BE2C (cell line): ENCODE measurements around the gene ARRDC4.
"Not testable (repeated sequence)": the region's sequence is repeated elsewhere in the genome, so short reads cannot be mapped to it uniquely, and the experiment has no call there.

Experiments used
- DNase-seq: peaks from one replicate; pipeline ENCODE4 v3.0.0-alpha.2; 2020
- H3K27me3 ChIP-seq: fragments of 250-450 bp; sonication (Bioruptor Pico); 2 replicates; pipeline ENCODE4 v1.5.1; 2020; ENCODE audit warnings: mild to moderate bottlenecking
- H3K36me3 ChIP-seq: fragments of 250-450 bp; sonication (Bioruptor Pico); 2 replicates; pipeline ENCODE4 v1.5.1; 2020; ENCODE audit warnings: mild to moderate bottlenecking
- H3K4me1 ChIP-seq: fragments of 250-450 bp; sonication (Bioruptor Pico); 2 replicates; pipeline ENCODE4 v1.5.1; 2020
- H3K4me3 ChIP-seq: 2 replicates; pipeline ENCODE4 v1.5.1; 2011; ENCODE audit warnings: low read depth, low read length
- H3K9me3 ChIP-seq: fragments of 250-450 bp; sonication (Bioruptor Pico); 2 replicates; pipeline ENCODE4 v1.5.1; 2020
- TF ChIP-seq, protein P1 (sequence below): IDR thresholded peaks from 2 replicates; pipeline ENCODE4 v1.5.1; 2012; ENCODE audit warnings: mild to moderate bottlenecking, low read depth, low read length

Gene ARRDC4

DNA sequence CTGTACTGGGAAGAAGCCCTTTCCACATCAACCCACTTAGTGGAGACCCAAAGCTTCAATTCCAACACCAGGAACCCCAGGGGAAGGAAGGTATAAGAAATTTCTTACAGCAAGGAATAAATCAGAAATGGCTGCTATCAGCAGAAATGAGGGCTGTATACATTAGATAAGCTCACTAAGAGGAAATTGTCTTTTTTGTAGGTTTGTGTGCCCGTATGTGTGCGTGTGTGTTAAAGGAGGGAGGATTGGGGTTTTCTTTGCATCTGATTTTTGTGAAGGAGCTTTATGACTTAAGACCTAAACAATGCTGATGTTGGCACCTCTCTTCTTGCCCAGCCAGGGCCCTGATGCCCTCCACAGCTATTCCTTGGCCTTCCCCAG is 18.6 kb downstream of the ARRDC4 start:
- Histone ChIP-seq H3K36me3 (no peaks in the 10 kb centered on the region), H3K4me3 (no peak overlapping the region), H3K9me3 (no peaks in the 10 kb centered on the region), H3K4me1 (no peaks in the 10 kb centered on the region), H3K27me3 (no peaks in the 10 kb centered on the region)
- TF ChIP-seq, protein P1, sequence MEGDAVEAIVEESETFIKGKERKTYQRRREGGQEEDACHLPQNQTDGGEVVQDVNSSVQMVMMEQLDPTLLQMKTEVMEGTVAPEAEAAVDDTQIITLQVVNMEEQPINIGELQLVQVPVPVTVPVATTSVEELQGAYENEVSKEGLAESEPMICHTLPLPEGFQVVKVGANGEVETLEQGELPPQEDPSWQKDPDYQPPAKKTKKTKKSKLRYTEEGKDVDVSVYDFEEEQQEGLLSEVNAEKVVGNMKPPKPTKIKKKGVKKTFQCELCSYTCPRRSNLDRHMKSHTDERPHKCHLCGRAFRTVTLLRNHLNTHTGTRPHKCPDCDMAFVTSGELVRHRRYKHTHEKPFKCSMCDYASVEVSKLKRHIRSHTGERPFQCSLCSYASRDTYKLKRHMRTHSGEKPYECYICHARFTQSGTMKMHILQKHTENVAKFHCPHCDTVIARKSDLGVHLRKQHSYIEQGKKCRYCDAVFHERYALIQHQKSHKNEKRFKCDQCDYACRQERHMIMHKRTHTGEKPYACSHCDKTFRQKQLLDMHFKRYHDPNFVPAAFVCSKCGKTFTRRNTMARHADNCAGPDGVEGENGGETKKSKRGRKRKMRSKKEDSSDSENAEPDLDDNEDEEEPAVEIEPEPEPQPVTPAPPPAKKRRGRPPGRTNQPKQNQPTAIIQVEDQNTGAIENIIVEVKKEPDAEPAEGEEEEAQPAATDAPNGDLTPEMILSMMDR, result no peak
- no peak for DNase-seq

DNA sequence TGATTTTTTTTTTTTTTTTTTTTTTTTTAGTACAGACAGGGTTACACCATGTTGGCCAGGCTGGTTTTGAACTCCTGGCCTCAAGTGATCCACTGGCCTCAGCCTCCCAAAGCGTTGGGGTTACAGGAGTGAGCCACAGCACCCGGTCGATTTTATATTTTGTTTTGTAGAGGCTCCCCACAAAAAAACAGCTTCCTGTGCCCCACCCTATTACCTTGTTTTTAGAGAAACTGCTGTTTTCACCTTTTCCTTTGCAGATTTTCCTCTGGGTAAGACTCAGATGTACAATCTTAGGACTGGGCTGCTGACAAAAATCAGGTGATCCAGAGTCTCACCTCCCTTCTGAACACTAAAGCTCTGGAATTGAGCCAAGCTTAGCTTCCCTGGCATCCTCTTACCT is 20.6 kb downstream of the ARRDC4 start:
- TF ChIP-seq, protein P1, result no peak
- H3K27me3 ChIP-seq, result no peaks in the 10 kb centered on the region
- DNase-seq, result no peak
- no peak overlapping the region for H3K4me3 ChIP-seq
- no peaks in the 10 kb centered on the region for H3K9me3 ChIP-seq
- H3K36me3 ChIP-seq, result no peaks in the 10 kb centered on the region
- no peaks in the 10 kb centered on the region for H3K4me1 ChIP-seq

DNA sequence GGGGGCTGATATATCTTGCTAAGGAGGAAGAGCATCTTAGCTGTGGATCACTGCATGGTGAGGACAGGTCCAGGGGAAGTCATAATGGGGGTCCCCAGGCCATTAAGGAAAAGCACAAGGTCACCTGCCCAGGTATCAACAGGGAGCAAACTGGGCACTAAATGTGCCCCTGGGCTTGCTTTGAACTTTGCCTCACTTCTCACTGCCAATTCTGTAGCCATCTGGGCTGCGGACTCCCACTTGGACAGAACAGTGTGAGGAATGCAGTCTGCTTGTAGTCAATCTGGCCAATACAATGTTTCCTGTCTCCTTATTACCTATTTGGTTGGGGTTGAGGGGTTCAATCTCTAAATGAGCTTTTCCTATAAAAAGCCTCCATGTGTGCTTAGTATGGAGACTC is 21.3 kb downstream of the ARRDC4 start:
- Histone ChIP-seq H3K4me3 (no peak overlapping the region), H3K27me3 (no peaks in the 10 kb centered on the region), H3K36me3 (no peaks in the 10 kb centered on the region), H3K4me1 (no peaks in the 10 kb centered on the region), H3K9me3 (no peaks in the 10 kb centered on the region)
- TF ChIP-seq, protein P1, result no peak
- no peak for DNase-seq

DNA sequence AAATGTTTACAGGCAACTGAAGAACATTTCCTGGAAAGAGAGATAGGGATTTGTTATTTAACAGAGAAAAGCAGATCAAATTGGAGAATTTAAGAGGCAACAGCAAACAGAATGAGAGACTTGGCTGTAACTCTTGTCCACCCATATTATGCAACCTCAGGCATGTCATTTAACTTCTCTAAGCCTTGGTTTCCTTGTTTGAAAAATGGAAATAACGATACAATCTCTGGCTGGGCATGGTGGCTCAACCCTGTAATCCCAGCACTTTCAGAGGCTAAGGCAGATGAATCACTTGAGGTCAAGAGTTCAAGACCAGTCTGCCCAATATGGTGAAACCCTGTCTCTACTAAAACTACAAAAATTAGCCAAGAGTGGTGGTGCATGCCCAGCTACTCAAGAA is 23.7 kb downstream of the ARRDC4 start:
- Histone ChIP-seq H3K4me1 (no peaks in the 10 kb centered on the region), H3K27me3 (no peaks in the 10 kb centered on the region), H3K9me3 (no peaks in the 10 kb centered on the region), H3K4me3 (no peak overlapping the region), H3K36me3 (no peaks in the 10 kb centered on the region)
- DNase-seq, result no peak
- TF ChIP-seq, protein P1, result no peak

DNA sequence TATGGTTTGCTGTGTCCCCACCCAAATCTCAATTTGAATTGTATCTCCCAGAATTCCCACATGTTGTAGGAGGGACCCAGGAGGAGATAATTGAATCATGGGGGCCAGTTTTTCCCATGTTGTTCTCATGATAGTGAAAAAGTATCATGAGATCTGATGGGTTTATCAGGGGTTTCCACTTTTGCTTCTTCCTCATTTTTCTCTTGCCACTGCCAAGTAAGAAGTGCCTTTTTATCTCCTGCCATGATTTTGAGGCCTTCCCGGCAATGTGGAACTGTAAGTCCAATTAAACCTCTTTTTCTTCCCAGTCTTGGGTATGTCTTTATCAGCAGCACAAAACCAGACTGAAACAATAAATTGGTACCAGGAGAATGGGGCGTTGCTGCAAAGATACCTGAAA is 25.5 kb downstream of the ARRDC4 start:
- H3K4me1 ChIP-seq, H3K27me3 ChIP-seq, DNase-seq, H3K36me3 ChIP-seq, H3K9me3 ChIP-seq, H3K4me3 ChIP-seq: not testable (repeated sequence)

DNA sequence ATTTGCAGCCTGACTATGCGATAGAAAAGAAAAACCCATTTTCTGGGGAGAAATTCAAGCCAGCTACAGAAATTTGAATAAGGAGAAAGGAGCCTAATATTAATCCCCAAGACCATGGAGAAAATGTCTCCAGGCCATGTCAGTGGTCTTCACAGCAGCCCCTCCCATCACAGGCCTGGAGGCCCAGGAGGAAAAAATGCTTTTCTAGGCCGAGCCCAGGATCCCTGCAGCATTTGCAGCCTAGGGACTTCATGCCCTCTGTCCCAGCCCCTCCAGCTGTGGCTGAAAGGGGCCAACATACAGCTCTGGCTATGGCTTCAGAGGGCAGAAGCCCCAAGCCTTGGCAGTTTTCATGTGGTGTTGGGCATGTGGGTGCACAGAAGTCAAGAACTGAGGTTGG is 26.3 kb downstream of the ARRDC4 start:
- no peak for DNase-seq
- Histone ChIP-seq H3K4me1 (no peaks in the 10 kb centered on the region), H3K27me3 (no peaks in the 10 kb centered on the region), H3K36me3 (no peaks in the 10 kb centered on the region), H3K4me3 (no peak overlapping the region), H3K9me3 (no peaks in the 10 kb centered on the region)
- TF ChIP-seq, protein P1, result no peak

DNA sequence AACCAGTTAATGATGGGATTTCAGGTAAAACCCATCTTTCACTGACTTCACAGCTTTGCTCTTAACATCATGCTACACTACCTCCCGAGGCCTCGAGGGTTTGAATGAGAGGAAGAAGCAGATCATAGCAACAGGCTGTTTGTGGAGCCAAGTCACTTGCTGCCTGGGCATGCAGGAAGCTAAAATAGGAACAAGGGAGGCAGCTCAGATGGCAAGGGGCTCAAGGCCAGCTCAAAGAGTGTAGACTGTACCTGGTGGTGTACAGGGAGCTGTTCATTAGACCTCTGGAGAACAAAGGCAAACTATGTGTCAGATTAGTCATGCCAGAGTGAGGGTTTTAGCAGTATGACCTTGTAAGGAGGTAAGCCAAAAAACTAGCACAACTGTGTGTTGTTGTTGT is 28.8 kb downstream of the ARRDC4 start:
- Histone ChIP-seq H3K4me3 (no peak overlapping the region), H3K4me1 (0 out of 2 replicates have a peak, but pooled peaks cover 4% of the 10 kb centered on the region), H3K9me3 (no peaks in the 10 kb centered on the region), H3K27me3 (no peaks in the 10 kb centered on the region), H3K36me3 (no peaks in the 10 kb centered on the region)
- TF ChIP-seq, protein P1, result no peak
- DNase-seq, result no peak
